Measurements from ENCODE around the gene GNG12.

GNG12 gene

DNA sequence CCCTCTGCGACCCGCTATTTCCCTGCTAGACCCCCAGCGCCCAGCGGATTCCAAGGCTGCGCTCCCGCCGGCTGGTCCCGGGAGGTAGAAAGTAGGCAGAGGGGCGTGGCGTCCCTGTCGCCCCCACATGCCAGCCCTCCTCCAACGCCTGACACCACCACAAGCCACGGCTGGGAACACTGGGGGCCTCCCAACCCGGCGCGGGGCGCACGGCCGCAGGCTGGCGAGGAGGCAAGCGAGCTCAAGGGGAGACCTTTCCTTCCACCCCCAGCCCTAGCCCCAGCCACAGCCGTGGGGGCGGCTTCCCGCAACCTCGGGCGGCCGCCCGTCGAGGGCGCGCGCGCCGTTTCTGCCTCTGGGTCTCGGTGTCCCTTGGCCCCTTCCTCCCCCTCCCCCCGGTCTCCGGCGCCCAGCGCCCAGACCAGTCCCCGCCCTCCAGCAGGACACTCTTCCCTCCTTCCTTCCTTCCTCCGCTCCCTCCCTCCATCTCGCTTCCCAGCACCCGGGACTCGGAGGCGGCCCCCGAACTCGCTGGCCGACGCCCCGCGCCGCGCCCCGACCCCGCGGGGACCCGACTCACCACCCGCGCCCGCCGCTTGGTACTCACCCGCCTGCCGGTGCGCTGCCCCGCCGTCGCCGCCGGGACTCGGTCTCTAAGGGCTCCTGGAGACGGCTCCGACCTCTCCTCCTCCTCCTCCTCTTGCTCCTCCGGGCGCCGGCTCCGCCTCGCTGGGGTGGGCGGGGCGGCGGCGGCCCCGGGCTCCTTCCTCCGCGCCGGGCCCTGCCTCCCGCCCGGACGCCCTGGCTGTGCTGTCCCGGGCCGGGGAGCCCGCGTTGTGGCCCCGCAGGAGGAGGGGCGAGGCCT lies at the start of gene GNG12:
Gene GNG12 (minus strand): TSS at position 731 of the 865 bp plus-strand sequence. CDS start 125,781 bp downstream, outside the sequence.
- TF ChIP-seq, protein P1, sequence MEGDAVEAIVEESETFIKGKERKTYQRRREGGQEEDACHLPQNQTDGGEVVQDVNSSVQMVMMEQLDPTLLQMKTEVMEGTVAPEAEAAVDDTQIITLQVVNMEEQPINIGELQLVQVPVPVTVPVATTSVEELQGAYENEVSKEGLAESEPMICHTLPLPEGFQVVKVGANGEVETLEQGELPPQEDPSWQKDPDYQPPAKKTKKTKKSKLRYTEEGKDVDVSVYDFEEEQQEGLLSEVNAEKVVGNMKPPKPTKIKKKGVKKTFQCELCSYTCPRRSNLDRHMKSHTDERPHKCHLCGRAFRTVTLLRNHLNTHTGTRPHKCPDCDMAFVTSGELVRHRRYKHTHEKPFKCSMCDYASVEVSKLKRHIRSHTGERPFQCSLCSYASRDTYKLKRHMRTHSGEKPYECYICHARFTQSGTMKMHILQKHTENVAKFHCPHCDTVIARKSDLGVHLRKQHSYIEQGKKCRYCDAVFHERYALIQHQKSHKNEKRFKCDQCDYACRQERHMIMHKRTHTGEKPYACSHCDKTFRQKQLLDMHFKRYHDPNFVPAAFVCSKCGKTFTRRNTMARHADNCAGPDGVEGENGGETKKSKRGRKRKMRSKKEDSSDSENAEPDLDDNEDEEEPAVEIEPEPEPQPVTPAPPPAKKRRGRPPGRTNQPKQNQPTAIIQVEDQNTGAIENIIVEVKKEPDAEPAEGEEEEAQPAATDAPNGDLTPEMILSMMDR (IDR thresholded peaks at IDR 0.05; ENCODE audit: unreplicated experiment in 3 of 3), result no peak
- H3K36me3 Mint-ChIP-seq (ENCODE audit: low read depth), result peaks cover 6% of the 10 kb centered on the region

DNA sequence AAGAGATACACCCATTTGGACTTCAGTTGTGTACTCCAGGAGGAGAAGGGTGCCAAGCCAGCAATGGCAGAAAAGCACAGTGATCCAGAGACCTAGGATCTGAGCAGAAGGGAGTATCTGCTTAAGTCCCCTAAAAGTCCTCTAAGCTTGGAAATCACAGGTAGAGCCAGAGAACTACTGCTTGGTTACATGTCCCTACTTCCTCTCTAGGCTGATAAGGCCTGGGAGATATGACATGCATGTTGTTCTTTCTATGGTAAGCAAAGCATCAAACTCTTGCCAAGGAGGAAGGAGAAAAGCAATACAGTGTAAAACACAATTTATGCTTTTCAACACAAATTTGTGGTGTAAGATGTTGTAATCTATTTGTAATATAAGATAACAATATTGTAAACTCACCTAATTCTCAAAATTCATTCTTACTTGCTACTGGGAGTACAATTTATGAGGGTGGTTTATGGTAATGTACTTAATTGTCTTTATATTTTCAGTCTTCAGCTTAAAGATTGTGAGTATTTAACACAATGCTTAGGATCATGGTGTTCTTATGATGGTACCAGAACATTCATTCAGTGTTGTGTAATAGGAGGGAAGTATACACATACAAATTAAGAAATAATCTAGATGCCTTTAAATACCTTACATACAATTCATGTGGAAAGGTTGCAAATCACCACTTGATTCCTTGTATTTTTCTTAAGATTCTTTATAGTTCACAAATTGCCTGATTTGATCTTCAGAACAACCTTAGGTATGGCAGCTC lies 49.1 kb upstream of the GNG12 start:
- H3K36me3 Mint-ChIP-seq (ENCODE audit: low read depth), result no peaks in the 10 kb centered on the region
- no peak overlapping the region for H3K27ac Mint-ChIP-seq
- H3K27me3 Mint-ChIP-seq (ENCODE audit: low read depth), result no peaks in the 10 kb centered on the region
- no peak overlapping the region for H3K4me3 Mint-ChIP-seq
- TF ChIP-seq, protein P1 (IDR thresholded peaks at IDR 0.05; ENCODE audit: unreplicated experiment in 3 of 3), result no peak
- no peaks in the 10 kb centered on the region for H3K9me3 Mint-ChIP-seq
- peaks cover 7% of the 10 kb centered on the region for H3K4me1 Mint-ChIP-seq

More for the DNA sequence above, at the start of gene GNG12:
- Mint-ChIP-seq H3K4me1 (peaks cover 22% of the 10 kb centered on the region), H3K9me3 (no peaks in the 10 kb centered on the region), H3K27ac (peak within 1 kb of the TSS; percentile 96 to 99 (median 98)), H3K4me3 (peak within 1 kb of the TSS; percentile 88 to 100 (median 94)), H3K27me3 (ENCODE audit: low read depth) (peaks cover 10% of the 10 kb centered on the region)

DNA sequence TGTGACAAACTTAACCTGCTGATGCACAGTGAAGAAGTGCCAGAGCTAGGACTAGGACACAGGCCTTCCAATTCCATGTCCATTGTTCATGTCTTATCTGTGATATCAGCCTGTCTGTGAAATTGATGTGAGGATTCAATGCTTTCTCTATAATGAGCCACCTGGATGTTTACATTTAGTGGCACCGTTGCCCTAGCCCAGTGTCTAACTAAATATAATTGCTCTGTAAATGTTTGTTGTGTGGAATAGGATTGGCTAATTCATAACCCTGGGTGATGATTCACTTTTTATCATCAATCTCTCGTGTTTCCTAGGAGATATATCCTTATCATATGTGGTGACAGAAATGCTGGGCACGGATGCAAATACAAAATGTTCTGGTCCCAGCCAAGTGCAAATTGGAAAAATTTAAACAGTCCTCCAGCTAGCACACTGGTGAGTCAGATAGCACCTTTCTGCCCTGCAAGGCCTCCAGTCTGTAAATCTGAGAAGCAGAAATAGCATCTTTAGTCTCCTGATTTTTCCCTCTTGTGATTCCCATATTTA lies 46.9 kb upstream of the GNG12 start:
- Mint-ChIP-seq H3K9me3 (no peaks in the 10 kb centered on the region), H3K4me3 (no peak overlapping the region), H3K27me3 (ENCODE audit: low read depth) (no peaks in the 10 kb centered on the region), H3K4me1 (no peaks in the 10 kb centered on the region), H3K36me3 (ENCODE audit: low read depth) (no peaks in the 10 kb centered on the region), H3K27ac (no peak overlapping the region)
- TF ChIP-seq, protein P1 (IDR thresholded peaks at IDR 0.05; ENCODE audit: unreplicated experiment in 3 of 3), result no peak

DNA sequence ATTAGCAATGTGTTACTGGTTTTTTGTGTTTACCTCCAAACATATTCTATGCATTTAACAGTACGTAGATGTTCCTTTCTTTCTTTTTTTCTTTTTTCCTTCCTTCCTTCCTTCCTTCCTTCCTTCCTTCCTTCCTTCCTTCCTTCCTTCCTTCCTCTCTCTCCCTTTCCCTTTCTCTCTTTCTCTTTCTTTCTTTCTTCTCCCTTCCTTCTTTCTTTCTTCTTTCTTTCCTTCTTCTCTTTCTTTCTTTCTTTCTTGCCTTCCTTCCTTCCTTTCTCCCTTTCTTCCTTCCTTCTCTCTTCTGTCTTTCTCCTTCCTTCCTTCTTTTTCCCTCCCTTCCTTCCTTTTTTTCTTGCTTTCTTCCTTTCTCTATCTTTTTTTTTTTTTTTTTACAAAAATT lies 46.2 kb upstream of the GNG12 start:
- Mint-ChIP-seq H3K27ac (no peak overlapping the region), H3K9me3 (no peaks in the 10 kb centered on the region), H3K4me3 (no peak overlapping the region), H3K36me3 (ENCODE audit: low read depth) (no peaks in the 10 kb centered on the region), H3K4me1 (no peaks in the 10 kb centered on the region), H3K27me3 (ENCODE audit: low read depth) (no peaks in the 10 kb centered on the region)
- TF ChIP-seq, protein P1 (IDR thresholded peaks at IDR 0.05; ENCODE audit: unreplicated experiment in 3 of 3), result no peak

DNA sequence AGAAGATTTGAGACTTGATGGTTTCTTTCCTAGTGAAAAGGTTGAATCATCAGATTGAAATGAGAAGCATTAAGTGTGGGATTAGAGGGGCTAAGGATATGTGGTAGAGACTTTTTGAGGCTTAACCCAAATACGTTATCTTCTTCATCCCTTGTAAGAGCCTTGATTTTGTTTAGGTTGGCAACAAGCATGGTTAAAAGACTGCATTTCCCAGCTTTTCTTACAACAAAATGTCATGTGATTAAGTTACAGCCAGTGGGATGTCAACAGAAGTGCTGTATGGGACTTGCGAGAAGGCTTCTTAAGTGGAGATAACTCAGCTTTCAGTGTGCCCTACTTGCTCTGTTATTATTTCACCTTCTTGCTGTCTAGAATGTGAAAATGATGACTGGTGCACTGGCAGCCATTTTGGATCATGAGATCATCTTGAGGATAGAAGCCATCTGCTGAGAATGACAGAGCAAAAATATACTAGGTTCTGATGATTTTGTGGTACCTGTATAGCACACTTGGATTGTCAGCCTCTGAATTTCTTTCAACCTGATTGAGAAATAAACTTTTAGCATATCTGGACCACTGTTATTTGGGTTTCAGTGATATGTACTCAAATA lies 41.3 kb upstream of the GNG12 start:
- no peaks in the 10 kb centered on the region for H3K36me3 Mint-ChIP-seq (ENCODE audit: low read depth)
- H3K9me3 Mint-ChIP-seq, result peaks cover 9% of the 10 kb centered on the region
- no peak overlapping the region for H3K27ac Mint-ChIP-seq
- no peak overlapping the region for H3K4me3 Mint-ChIP-seq
- TF ChIP-seq, protein P1 (IDR thresholded peaks at IDR 0.05; ENCODE audit: unreplicated experiment in 3 of 3), result no peak
- H3K27me3 Mint-ChIP-seq (ENCODE audit: low read depth), result no peaks in the 10 kb centered on the region
- H3K4me1 Mint-ChIP-seq, result no peaks in the 10 kb centered on the region

All from nephron (organoid).